ENCODE results near the gene KDM4B. TPM values are rescaled to one million over a fixed set of nuclear protein-coding genes. Genes with fewer than 3 reads are reported as not detected.

The KDM4B gene
- polyA plus RNA-seq, 3 donors = 6.4 to 22.7 (median 12.7) TPM

DNA sequence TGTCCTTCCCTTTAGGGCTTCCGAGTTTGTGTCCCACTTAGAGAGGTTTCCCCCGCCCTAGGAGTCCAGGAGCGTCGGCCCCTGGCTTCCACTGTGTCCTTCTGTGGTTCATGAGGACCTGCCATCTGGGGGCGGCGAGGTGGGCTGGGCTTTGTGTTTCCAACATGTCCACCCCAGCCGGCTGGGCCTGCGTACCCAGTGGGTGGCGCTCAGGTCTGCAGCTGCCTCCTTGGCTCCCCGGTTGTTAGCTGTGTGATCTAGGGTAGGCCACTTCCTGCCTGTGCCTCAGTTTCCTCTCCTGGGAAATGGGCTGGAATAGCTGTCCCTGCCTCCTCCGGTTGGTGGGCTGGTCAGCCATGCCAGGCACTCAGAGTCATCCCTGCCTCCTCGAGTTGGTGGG is 28.4 kb downstream of the KDM4B start:
- DNase-seq = no peak
- Mint-ChIP-seq H3K4me1 (no peaks in the 10 kb centered on the region), H3K27ac (peak overlapping the region in 1 of 7 donors; percentile 18), H3K9me3 (peaks cover 0 to 3% (median 0%) of the 10 kb centered on the region in 7 donors), H3K36me3 (peaks cover 35 to 56% of the 10 kb centered on the region in 2 donors), H3K27me3 (ENCODE audit: low read depth in 3 of 3) (peaks cover 0 to 3% (median 0%) of the 10 kb centered on the region in 3 donors), H3K4me3 (no peak overlapping the region)
- H2AFZ ChIP-seq (ENCODE audit: insufficient read depth, low read depth, low read length, poor library complexity, severe bottlenecking) = no peak overlapping the region
- peaks cover 14 to 36% of the 10 kb centered on the region in 2 donors for H3K36me3 ChIP-seq (replicated peaks in 1 of 2; ENCODE audit: control insufficient read depth in 1 of 2, insufficient read depth in 2 of 2, low read length in 2 of 2)
- H3K9me3 ChIP-seq (replicated peaks in 1 of 2; ENCODE audit: control insufficient read depth in 1 of 2, insufficient read depth in 1 of 2, low read length in 2 of 2) = no peaks in the 10 kb centered on the region
- peaks cover 84% of the 10 kb centered on the region for H3K79me2 ChIP-seq (ENCODE audit: insufficient read depth, low read length)
- H4K20me1 ChIP-seq (ENCODE audit: insufficient read depth, low read length) = peaks cover 100% of the 10 kb centered on the region
- no peak overlapping the region for H3K4me2 ChIP-seq (replicated peaks; ENCODE audit: extremely low read depth, low read length, poor library complexity, severe bottlenecking)
- no peak overlapping the region for H3K4me3 ChIP-seq (replicated peaks in 1 of 3; ENCODE audit: low read depth in 2 of 3, low read length in 3 of 3)
- H3K27ac ChIP-seq (ENCODE audit: low read depth in 1 of 2, low read length in 2 of 2) = no peak overlapping the region
- no peaks in the 10 kb centered on the region for H3K27me3 ChIP-seq (ENCODE audit: control insufficient read depth in 2 of 2, insufficient read depth in 2 of 2, low read length in 2 of 2)
- 93% methylated on average over 11 of the region's 12 CpGs for WGBS (ENCODE audit: insufficient coverage)
- intact Hi-C loops (cut with micrococcal nuclease) = no loop called here
- no peak overlapping the region for H3K9ac ChIP-seq (ENCODE audit: insufficient read depth, low read length, poor library complexity, severe bottlenecking)
- TF ChIP-seq, protein P1, sequence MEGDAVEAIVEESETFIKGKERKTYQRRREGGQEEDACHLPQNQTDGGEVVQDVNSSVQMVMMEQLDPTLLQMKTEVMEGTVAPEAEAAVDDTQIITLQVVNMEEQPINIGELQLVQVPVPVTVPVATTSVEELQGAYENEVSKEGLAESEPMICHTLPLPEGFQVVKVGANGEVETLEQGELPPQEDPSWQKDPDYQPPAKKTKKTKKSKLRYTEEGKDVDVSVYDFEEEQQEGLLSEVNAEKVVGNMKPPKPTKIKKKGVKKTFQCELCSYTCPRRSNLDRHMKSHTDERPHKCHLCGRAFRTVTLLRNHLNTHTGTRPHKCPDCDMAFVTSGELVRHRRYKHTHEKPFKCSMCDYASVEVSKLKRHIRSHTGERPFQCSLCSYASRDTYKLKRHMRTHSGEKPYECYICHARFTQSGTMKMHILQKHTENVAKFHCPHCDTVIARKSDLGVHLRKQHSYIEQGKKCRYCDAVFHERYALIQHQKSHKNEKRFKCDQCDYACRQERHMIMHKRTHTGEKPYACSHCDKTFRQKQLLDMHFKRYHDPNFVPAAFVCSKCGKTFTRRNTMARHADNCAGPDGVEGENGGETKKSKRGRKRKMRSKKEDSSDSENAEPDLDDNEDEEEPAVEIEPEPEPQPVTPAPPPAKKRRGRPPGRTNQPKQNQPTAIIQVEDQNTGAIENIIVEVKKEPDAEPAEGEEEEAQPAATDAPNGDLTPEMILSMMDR (IDR thresholded peaks at IDR 0.05) = no peak
- no peaks in the 10 kb centered on the region for H3K4me1 ChIP-seq (ENCODE audit: control insufficient read depth in 1 of 2, insufficient read depth in 2 of 2, low read length in 2 of 2)

DNA sequence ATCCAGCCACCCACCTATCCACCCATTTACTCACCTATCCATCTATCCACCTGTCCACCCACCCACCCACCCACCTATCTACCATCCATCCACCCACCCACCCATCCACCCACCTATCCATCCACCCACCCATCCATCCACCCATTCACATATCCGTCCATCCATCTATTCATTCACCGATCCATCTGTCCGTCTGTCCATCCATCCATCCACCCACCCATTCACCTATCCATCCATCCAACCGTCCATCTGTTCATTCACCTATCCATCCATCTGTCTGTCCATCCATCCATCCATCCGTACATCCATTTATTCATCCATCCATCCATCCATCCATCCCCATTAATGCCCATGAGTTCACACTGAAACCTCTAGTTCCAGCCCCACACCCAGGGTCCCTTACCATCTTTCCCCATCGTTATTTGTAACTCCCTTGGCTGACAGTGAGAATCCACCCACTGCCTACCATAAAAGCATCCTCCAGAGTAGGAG is 31.3 kb downstream of the KDM4B start:
- peaks cover 29 to 48% of the 10 kb centered on the region in 2 donors for H3K36me3 Mint-ChIP-seq
- H3K4me3 ChIP-seq (replicated peaks in 1 of 3; ENCODE audit: low read depth in 2 of 3, low read length in 3 of 3) = no peak overlapping the region
- intact Hi-C loops (cut with micrococcal nuclease) = no loop called here
- no peak for DNase-seq
- H4K20me1 ChIP-seq (ENCODE audit: insufficient read depth, low read length) = peaks cover 100% of the 10 kb centered on the region
- peaks cover 0 to 3% (median 1%) of the 10 kb centered on the region in 3 donors for H3K27me3 Mint-ChIP-seq (ENCODE audit: low read depth in 3 of 3)
- H3K4me1 ChIP-seq (ENCODE audit: control insufficient read depth in 1 of 2, insufficient read depth in 2 of 2, low read length in 2 of 2) = no peaks in the 10 kb centered on the region
- H3K9ac ChIP-seq (ENCODE audit: insufficient read depth, low read length, poor library complexity, severe bottlenecking) = no peak overlapping the region
- peaks cover 0 to 3% (median 0%) of the 10 kb centered on the region in 7 donors for H3K9me3 Mint-ChIP-seq
- H3K4me1 Mint-ChIP-seq = no peaks in the 10 kb centered on the region
- peaks cover 16 to 42% of the 10 kb centered on the region in 2 donors for H3K36me3 ChIP-seq (replicated peaks in 1 of 2; ENCODE audit: control insufficient read depth in 1 of 2, insufficient read depth in 2 of 2, low read length in 2 of 2)
- H3K9me3 ChIP-seq (replicated peaks in 1 of 2; ENCODE audit: control insufficient read depth in 1 of 2, insufficient read depth in 1 of 2, low read length in 2 of 2) = no peaks in the 10 kb centered on the region
- H3K27me3 ChIP-seq (ENCODE audit: control insufficient read depth in 2 of 2, insufficient read depth in 2 of 2, low read length in 2 of 2) = no peaks in the 10 kb centered on the region
- 94% methylated on average over 5 of the region's 6 CpGs for WGBS (ENCODE audit: insufficient coverage)
- no peak overlapping the region for H3K27ac ChIP-seq (ENCODE audit: low read depth in 1 of 2, low read length in 2 of 2)
- no peak overlapping the region for H3K4me2 ChIP-seq (replicated peaks; ENCODE audit: extremely low read depth, low read length, poor library complexity, severe bottlenecking)
- TF ChIP-seq, protein P1 (IDR thresholded peaks at IDR 0.05) = no peak
- H3K27ac Mint-ChIP-seq = no peak overlapping the region
- peaks cover 84% of the 10 kb centered on the region for H3K79me2 ChIP-seq (ENCODE audit: insufficient read depth, low read length)
- no peak overlapping the region for H2AFZ ChIP-seq (ENCODE audit: insufficient read depth, low read depth, low read length, poor library complexity, severe bottlenecking)
- H3K4me3 Mint-ChIP-seq = no peak overlapping the region

All from CD14-positive monocyte (primary cell).